GM19463 (cell line): Measurements from ENCODE around the gene PLXNA2.

Experiments used
- ATAC-seq: cut with Tn5 transposase; IDR thresholded peaks from one replicate; pipeline ENCODE4 v1.9.1; 2021; ENCODE audit warnings: mild to moderate bottlenecking, moderate library complexity; ENCODE audit not compliant: unreplicated experiment

PLXNA2 gene

DNA sequence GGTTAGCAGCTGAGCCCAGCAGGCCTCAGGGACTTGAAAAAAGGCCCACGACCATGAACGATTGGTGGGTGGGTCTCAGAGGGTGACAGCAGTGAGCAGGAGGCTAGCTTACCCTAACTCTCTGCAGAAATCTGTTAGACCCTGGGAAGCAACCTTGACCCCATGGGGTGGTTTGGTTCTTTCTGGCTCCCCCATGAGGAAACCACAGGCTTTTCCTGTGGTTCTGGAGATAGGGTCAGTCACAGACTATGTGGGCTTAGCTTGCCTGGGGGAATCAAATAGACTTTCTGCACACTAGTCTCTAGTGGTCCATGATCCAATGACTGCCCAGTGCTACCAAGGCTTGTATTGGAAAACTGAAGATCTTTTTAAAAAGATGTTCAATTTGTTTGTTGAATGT is 118.1 kb downstream of the PLXNA2 start:
- ATAC-seq: no peak

- no peak for ATAC-seq
Observed at GRCh38 chr1:208122612-208123358, 121.4 kb downstream of the PLXNA2 start.

DNA sequence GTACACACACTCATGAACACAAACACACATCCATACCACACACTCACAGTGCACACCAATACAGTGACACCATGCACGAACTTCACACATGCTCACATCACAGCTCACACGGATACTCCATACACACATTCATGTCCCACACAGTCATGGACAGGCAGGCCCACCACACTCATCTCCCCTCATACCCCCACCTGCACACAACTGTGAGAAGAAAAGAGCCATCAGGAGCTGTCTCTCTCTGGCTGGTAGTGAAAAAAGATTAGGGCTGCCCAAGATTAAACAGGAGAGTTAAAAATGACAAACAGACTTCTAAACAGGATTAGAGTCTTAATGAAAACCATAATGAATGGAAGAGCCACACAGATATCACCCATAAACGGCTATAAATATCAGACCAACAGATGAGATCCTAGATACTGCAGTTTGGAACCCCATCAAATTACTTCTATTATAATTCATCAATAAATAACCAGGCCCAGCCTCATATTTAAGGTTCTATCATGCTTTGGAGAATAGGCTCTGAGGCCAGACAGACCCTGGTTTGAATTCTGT is 122.3 kb downstream of the PLXNA2 start:
- no peak for ATAC-seq

DNA sequence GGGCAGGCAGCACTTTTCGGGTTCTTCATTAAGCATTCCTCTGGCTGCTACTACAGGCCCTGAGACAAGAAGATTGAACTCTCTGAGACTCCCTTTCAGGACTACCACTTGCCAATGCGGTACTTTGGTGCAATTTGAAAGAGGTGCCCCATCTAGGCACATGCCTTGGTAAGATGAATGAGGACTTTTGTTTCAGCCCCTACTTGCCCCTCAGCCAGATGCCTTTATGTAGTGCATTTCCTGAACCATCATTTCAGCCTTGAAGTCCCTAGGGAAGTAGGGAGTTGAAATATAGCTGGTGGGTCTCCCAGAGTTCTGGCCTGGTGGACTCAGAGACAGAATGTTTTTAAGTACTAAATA is 123.8 kb downstream of the PLXNA2 start:
- no peak for ATAC-seq

DNA sequence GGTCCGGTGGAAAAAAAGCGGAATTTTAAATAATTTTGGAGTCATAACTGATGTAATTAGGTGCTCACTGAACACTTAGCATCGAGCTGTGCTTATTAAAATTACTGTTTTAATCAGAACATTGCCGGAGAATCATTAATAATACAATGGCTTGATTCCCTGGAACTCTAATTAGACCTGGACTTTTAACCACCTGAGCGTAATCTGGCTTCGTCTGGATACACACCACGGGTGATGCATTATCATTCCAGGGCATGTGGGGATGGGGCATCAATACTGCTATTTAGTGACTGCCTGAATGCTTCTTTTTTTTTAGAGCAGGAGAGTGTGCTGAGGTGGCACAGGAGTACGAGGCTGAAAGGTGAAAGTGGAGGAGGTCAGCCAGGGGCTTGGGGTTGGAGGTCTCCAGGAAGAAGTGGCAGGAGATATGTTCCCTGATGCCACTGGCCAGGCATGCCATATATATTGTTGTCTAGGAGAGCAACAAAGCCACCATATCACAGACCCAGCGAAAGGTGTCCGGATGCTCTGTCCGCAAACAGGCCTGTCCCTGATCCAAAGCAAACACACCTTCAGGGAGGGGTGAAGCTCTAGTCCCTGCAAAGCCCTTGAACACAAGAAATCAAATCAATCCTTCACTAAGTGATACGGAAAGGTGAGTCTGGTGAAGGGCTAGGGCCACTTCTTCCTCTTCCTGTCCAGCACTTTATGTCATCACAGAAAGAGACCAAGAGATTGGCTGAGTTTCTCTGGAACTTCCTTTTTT is 125.2 kb downstream of the PLXNA2 start:
- ATAC-seq: no peak

DNA sequence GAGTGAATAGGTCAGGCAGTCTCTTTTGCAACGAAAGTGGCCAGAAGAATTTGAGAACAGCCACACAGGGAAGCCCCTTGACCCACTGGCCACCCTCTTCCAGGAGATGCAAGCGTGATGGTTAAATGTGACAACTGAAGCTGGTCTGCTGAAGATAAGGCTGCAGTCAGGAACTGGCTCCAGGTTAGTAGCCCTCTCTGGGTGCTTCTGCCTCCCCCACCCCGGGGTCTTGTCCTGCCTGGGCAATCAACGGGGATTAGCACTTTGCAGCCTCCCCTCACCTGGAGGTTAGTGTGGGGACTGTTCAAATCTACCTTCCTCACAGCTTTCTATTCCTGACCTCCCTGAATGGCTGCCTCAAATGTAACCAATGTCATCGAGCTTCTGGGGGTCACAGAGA is 125.9 kb downstream of the PLXNA2 start:
- ATAC-seq: no peak

GRCh38 chr1:208117826-208118225 is 126.4 kb downstream of the PLXNA2 start:
- no peak for ATAC-seq

- ATAC-seq: no peak
Observed at GRCh38 chr1:208117409-208117808, 126.8 kb downstream of the PLXNA2 start.

GRCh38 chr1:208115924-208116640 is 128.1 kb downstream of the PLXNA2 start:
- no peak for ATAC-seq

- no peak for ATAC-seq
Observed at GRCh38 chr1:208113011-208113410, 131.2 kb downstream of the PLXNA2 start.

- ATAC-seq: no peak
Observed at GRCh38 chr1:208112401-208112800, 131.8 kb downstream of the PLXNA2 start.

GRCh38 chr1:208111646-208112190 is 132.5 kb downstream of the PLXNA2 start:
- ATAC-seq: no peak

DNA sequence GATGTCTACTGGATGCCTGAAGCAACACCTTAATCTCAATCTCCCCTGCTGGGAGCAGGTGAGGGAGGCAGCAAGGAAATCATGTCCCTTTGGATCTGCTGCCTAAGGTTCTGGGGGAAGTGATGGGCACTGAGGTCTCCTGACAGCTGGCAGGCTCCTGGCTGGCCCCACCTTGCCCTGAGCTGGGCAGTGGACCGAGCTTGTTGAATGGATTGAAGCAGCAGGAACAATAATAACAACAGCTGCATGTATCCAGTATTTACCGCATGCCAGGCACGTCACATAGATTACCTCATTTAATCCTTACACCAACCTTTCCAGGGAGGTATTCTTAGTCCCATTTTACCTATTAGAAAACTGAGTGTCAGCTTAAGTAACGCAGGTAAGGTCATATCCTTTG is 133.9 kb downstream of the PLXNA2 start:
- ATAC-seq: no peak

- ATAC-seq: no peak
Observed at GRCh38 chr1:208108646-208109330, 135.4 kb downstream of the PLXNA2 start.

DNA sequence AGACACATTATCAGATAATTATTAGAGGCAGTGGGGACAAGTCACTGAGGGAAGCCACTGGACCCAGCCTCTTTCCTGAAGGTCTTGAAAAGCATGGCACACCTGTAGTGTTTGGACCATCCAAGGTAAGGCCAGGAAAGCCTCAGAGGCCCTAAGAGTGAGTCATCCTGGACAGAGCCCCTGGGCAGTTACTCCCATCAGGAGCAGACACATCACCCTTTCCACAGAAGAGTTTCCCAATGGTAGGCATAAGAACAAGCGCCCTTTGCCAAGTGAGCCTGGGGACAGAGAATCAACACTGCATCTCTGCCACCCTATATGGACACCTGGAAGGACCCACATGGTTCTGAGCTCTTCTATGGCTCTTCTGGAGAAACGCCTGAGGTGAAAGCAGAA is 136.0 kb downstream of the PLXNA2 start:
- ATAC-seq: no peak

DNA sequence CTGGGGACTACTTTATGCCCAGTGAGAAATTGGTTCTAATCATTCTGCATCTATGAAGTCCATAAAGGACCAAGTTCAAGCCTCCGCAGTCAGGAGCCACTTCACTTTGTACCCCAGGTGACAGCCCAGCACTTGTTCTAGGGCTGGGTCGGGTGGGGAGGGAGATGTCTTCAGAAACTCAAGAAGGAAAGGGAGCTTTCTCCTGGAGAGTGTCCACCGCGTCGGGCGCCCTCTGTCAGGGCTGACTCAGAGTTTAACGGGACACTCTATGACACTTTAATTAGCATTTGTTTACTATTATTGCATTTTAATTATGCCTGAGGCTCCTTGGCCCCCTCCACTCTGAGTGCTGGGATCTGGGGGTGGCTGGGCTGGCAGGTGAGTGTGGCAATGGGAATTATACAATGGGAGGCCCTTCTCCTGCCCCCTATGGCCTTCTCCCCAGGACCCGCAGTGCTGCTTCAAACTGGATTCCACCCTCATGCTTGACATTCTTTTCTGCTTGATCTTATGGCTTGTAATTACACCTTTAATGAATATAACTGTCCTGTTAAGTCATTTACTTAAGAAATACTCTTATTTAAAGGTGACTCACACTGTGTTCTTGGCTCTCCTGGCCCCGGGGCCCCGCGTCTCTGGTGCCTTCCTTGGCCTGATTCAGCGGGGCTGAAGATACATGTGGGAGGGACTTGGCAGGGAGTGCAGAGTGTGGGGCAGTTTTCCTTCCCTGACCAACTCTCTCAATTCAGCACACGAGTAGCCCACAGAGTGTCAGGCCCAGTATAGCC is 136.6 kb downstream of the PLXNA2 start:
- no peak for ATAC-seq

- no peak for ATAC-seq
Observed at GRCh38 chr1:208106218-208106617, 138.0 kb downstream of the PLXNA2 start.

GRCh38 chr1:208105756-208106155 is 138.4 kb downstream of the PLXNA2 start:
- ATAC-seq: no peak

GRCh38 chr1:208103597-208104513 is 140.3 kb downstream of the PLXNA2 start:
- no peak for ATAC-seq
